PC-9 (cell line): ENCODE measurements around the gene CNOT3.

Experiments
- EZH2 ChIP-seq: fragments of 200-600 bp; sonication (generic); IDR thresholded peaks from 2 replicates; pipeline ENCODE4 v1.8.0; 2017; ENCODE audit warnings: antibody characterized with exemption, low read depth
- TF ChIP-seq, protein P1 (sequence below): fragments of 200-600 bp; sonication (generic); conservative IDR thresholded peaks from 2 replicates; pipeline ENCODE4 v1.6.1; 2017; ENCODE audit warnings: mixed run types, antibody characterized with exemption, mild to moderate bottlenecking, moderate library complexity

DNA sequence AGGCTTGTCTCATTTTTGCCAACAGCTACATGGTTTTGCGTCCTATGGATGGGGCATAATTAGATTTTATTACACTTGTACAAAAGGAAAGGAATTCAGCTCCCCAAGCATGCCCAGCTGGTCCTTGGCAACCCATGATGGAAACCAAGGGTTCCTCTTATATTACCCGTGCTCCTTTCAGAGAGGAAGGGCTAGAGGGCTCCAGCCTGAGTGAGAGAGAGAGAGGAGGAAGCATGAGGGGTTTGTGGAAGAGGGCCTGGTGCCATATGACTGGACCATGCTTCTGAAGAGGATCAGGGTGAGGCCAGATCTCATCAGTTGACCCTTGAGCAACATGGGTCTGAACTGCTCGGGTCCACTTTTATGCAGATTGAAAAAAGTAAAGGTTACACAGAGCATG lies 59.6 kb downstream of the CNOT3 start:
- TF ChIP-seq, protein P1, sequence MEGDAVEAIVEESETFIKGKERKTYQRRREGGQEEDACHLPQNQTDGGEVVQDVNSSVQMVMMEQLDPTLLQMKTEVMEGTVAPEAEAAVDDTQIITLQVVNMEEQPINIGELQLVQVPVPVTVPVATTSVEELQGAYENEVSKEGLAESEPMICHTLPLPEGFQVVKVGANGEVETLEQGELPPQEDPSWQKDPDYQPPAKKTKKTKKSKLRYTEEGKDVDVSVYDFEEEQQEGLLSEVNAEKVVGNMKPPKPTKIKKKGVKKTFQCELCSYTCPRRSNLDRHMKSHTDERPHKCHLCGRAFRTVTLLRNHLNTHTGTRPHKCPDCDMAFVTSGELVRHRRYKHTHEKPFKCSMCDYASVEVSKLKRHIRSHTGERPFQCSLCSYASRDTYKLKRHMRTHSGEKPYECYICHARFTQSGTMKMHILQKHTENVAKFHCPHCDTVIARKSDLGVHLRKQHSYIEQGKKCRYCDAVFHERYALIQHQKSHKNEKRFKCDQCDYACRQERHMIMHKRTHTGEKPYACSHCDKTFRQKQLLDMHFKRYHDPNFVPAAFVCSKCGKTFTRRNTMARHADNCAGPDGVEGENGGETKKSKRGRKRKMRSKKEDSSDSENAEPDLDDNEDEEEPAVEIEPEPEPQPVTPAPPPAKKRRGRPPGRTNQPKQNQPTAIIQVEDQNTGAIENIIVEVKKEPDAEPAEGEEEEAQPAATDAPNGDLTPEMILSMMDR, result no peak
- TF ChIP-seq EZH2, result no peak
